ENCODE measurements around the gene USP24.

Gene USP24

DNA sequence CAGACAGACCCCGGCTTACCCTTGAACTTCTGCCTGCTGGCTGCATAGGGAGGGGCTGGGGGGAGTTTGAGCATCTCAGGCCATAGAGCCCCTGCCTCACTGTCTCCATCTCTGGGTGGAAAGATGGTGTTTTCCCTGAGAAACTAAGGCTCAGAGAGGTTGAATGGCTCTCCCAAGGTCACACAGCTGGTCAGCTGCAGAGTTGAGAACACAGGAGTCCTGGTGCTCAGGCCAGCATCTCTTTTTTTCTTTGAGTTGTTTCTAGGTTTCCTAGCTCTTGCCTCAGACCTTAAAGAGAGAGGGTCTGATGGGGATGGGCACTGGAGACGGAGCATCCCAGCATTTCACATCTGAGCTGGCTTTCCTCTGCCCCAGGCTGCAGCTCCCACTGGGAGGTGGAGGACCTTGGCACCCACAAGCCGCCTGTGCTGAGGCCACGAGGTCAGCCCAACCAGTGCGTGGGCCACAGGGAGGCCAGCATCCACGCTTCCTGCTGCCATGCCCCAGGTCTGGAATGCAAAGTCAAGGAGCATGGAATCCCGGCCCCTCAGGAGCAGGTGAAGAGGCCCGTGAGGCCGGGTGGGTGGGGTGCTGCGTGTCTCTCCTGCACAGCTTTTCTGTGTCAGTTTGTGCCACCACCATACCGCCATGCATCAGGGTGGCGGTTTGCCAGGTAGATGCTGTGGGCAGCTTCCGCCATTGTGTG lies 154.0 kb downstream of the USP24 start:
- H3K27ac ChIP-seq, result no peak overlapping the region
- no peak for TF ChIP-seq CTCF (conservative IDR thresholded peaks at IDR 0.05)

DNA sequence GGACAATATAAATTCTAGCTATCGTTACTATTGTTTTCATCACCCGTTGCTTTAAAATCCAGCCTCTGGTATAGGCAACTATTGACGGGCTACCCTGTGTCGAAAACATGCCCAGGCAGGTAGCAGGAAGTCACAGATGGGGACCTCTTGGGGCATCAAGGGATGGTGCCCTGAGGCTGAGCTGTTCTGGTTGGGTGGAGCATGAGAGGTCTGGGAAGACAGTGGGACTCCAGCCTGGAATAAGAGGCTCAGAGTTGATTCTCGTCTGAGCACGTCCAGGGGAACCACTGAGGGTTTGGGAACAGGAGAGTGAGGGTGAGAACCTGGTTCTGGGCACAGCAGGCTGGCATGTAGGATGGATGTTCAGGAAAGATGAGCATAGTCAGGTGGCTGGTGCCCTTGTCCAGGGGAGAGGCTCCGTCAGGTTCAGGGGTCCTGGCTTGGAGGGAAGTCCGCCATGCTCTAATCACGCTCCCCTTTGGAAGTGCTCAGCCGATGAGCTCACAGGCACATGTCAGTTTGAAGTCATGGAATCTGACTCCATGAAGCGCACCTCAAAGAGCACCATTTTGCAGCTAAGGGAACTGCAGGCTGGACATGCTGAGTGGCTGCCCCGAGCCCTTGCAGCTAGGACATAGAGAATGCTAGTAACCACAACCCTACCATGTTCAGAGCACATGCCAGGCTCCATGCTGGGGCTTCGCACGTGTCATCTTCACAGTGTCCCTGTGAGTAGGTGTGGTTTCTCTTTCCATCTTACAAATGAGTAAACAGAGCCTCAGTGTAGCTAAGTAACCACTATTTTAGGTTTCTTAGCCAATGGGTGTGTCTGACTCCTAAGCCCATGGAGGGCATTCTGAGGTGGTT lies 154.8 kb downstream of the USP24 start:
- no peak overlapping the region for H3K27ac ChIP-seq
- no peak for TF ChIP-seq CTCF (conservative IDR thresholded peaks at IDR 0.05)

DNA sequence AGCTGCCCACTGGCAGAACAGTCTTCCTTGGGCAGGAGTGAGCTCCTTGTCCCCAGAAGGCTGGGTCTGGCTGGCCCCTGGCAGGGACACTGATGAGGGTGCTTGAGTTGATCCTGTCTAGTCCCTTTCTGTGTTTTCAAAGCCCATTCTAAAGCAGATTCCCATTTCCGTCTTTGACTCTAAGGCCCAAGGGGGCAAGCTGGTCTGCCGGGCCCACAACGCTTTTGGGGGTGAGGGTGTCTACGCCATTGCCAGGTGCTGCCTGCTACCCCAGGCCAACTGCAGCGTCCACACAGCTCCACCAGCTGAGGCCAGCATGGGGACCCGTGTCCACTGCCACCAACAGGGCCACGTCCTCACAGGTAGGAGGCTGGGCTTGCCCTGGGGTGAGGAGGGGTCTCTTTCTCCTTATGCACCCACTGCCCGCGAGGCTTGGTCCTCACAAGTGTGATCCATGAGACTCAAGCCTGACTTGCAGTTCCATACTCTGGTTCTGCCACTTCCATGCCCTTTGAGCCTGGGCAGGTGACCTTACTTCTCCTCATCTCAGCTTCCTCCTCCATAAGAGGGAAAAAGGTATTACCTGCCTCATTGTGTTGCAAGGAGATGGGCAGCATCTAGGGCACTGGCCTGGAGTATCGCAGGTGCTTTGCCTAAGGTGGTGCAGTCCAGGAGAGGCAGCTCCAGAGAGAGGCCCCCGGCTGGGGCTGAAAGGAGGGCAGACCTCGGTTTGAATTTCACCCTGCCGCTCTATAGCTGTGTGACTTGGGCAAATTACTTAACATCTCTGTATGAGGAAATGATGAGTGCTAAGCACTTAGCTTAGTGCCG lies 155.6 kb downstream of the USP24 start:
- TF ChIP-seq CTCF (conservative IDR thresholded peaks at IDR 0.05), result no peak
- no peak overlapping the region for H3K27ac ChIP-seq

DNA sequence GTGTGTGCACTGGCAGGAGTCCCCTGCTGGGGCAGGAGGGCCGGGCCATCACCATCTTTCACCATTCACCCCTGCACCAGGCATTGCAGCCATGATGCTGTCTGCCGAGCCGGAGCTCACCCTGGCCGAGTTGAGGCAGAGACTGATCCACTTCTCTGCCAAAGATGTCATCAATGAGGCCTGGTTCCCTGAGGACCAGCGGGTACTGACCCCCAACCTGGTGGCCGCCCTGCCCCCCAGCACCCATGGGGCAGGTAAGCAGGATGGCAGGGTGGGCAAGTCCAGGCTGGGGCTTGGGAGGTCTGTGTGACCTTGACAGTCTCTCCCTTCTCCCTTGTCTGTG lies 157.2 kb downstream of the USP24 start:
- TF ChIP-seq CTCF (conservative IDR thresholded peaks at IDR 0.05), result no peak

DNA sequence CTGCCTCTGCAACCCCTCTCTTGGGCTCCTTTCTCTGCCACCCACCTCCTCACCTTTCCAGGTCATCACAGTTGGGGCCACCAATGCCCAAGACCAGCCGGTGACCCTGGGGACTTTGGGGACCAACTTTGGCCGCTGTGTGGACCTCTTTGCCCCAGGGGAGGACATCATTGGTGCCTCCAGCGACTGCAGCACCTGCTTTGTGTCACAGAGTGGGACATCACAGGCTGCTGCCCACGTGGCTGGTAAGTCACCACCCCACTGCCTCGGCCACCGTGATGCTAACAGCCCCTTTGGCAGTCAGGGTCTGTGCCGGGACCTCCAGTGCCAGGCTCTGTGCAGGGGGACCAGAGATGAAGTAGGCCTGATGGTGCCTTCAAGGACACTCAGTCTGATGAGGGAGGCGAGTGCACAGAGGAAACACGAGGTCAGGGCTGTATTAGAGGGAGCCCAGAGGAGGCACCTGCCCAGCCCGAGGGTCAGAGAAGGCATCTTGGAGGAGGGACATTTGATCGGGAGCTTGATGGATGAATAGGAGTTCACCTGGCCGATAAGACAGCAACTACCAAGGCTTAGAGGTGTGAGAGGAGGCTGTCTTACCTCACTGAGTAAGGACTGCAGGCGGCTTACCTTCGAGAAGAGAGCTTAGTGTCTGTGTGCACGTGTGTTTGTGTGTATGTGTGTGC lies 157.8 kb downstream of the USP24 start:
- no peak for TF ChIP-seq CTCF (conservative IDR thresholded peaks at IDR 0.05)
- H3K27ac ChIP-seq, result no peak overlapping the region

More for the DNA sequence above, 157.2 kb downstream of the USP24 start:
- no peak overlapping the region for H3K27ac ChIP-seq

DNA sequence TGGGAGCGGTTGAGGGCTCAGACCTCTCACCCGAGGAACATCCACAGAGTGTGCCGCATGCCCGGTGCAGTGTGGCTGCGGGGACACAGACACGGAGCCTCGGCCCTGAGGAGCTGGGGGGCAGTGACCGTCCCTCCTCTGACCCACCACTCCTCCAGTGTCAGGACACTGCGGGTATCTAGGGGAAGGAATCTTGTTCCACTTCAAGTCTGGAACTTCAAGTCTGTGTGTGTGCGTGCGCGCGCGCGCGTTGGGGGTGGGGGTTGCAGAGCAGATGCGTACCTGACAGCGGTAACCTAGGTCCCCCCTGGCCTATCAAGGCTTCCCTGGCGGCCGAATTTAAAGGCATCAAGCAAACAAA lies 158.6 kb downstream of the USP24 start:
- no peak for TF ChIP-seq CTCF (conservative IDR thresholded peaks at IDR 0.05)
- no peak overlapping the region for H3K27ac ChIP-seq
